Ovary (tissue), 9 donors: ENCODE data around the gene KIAA1217. TPM values are rescaled to one million over a fixed set of nuclear protein-coding genes. Genes with fewer than 3 reads are reported as not detected.

Experiments
- DNase-seq, 5 donors: peaks; one replicate each; pipeline ENCODE4 v3.0.0-alpha.2; 2019 to 2020
- H3K27ac ChIP-seq, 2 donors: fragments of 200-600 bp; one replicate each; pipeline versions ENCODE4 v1.5.1 to v1.8.0; 2019 to 2022
- H3K27me3 ChIP-seq: fragments of 200-600 bp; one replicate; pipeline ENCODE4 v1.8.0; 2022
- H3K36me3 ChIP-seq: fragments of 200-600 bp; sonication (generic); one replicate; pipeline ENCODE4 v1.5.1; 2019
- H3K4me1 ChIP-seq: one replicate; pipeline ENCODE4 v1.8.1; 2013; ENCODE audit warnings: mild to moderate bottlenecking, moderate library complexity; ENCODE audit not compliant: insufficient read depth
- H3K4me3 ChIP-seq: fragments of 200-600 bp; sonication (generic); one replicate; pipeline ENCODE4 v1.5.1; 2017
- H3K9me3 ChIP-seq, 2 donors: fragments of 200-600 bp in 1 of 2; sonication (generic) in 1 of 2; one replicate each; pipeline versions ENCODE4 v1.5.1 to v1.8.1; 2013 to 2019; ENCODE audit warnings: mild to moderate bottlenecking in 1 of 2, moderate library complexity in 1 of 2
- CTCF ChIP-seq, 3 donors: fragments of 450-650 bp in 2 of 3; fragments of 200-600 bp in 1 of 3; IDR thresholded peaks; one replicate each; pipeline versions ENCODE4 v1.5.1 to v1.8.0; 2016 to 2022; ENCODE audit warnings: antibody characterized with exemption in 3 of 3, mild to moderate bottlenecking in 1 of 3
- EP300 ChIP-seq: sonication (generic); formaldehyde crosslinking; IDR thresholded peaks from one replicate; pipeline ENCODE4 v1.6.1; 2017; ENCODE audit warnings: antibody characterized with exemption
- POLR2A ChIP-seq: fragments of 450-650 bp; IDR thresholded peaks from one replicate; pipeline ENCODE4 v1.6.1; 2017; ENCODE audit warnings: antibody characterized with exemption, mild to moderate bottlenecking, moderate library complexity
- WGBS, 3 donors: extraction: QIAGEN DNeasy Blood & Tissue Kit in 1 of 3; methylation state at CpG; one replicate each; pipeline versions ENCODE4 v1.1.5 to v1.1.7; 2013 to 2017; 5-methylcytosine and 5-hydroxymethylcytosine counted together
- intact Hi-C, 4 donors: fragments of 100-400 bp; cut with DNase I; formaldehyde crosslinking; loops; one replicate each; pipeline versions ENCODE4 v1.11.0 to v1.15.1; 2022 to 2023
- polyA plus RNA-seq, 2 donors: library from polyadenylated mRNA; stranded (reverse); fragments of 200-250 nt in 1 of 2; fragments of 350-450 nt in 1 of 2; fragmentation: Illumina TruSeq in 1 of 2; extraction: RNeasy Lipid Tissue Mini Kit (QIAGEN cat#74804) in 1 of 2; gene quantifications; one replicate each; pipeline ENCODE4 v1.2.3, GENCODE V29; 2013 to 2014
- total RNA-seq, 7 donors: library from RNA; depleted of rRNA in 2 of 7; stranded (reverse); fragments of >200 nt in 2 of 7; fragmentation: NEBNext Ultra II Directional in 3 of 7; extraction: Animal tissue kit (Norgen Biotek cat#: 25700) in 3 of 7; gene quantifications; one replicate each; pipeline versions ENCODE4 v1.1.0 to v1.2.4, GENCODE V29; 2016 to 2023
- donor health status: DM: no; HTN: no; CAD: no; lungs with moderate emphysema.
- donor health status: DM: no; HTN: no; CAD: no.
- donor health status: Bipolar disorder and iron deficiency.
- donor health status: DM: yes; HTN: yes; CAD: no.
- donor health status: DM: no; HTN: no; CAD: no.
- donor health status: DM: yes; HTN: yes; CAD: no.

The KIAA1217 gene
- total and polyA plus RNA-seq, 9 donors, result 7.2 to 47.1 (median 23.0) TPM

DNA sequence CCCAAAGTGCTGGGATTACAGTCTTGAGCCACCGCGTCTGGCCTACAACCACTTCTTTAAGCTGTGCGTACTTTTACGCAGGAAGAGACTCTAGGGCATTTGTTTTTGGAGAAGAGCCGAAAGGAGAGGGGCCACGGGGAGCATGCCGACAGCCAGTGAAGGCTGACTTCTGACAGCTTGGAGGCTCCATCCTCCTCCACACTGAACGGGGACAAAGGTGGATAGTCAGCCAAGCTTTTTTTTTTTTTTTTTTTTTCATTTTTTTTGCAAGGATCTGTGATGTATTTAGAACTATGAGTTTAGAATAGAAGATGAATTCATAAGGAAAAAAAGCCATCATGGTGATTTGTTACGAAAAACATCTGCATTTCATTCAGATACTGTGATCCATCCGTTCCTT lies 293.1 kb downstream of the KIAA1217 start:
- 82 to 87% (median 83%) methylated on average over 10 of the region's 10 CpGs for WGBS, 3 donors
- H3K27ac ChIP-seq, result no peak overlapping the region
- intact Hi-C loops, result no loop called here

DNA sequence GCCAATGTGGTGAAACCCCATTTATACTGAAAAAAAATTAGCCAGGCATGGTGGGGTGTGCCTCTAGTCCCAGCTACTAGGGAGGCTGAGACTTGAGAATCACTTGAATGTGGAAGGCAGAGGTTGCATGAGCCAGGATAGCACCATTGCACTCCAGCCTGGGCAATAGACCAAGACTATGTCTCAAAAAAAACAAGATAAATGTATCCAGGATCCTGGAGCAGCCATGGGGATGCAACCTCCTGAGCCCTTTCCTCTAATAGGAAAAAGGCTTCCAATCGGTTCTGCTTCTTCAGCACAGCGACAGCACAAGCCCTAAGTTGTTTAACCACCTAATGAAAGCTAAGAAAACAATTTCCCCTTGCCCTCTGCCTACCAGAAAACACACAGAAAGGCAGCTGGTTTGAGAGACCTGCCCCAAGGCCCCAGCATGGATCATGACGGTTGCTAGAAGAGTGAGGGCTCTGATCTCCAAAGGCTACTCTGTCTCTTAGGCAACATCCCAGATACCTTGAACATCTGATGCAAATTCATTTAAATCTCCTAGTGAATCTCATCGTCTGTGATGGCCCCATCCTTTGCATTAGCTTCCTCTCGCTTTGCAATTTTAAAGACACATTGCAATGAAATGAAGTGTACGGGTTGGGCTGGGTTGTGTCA lies 294.0 kb downstream of the KIAA1217 start:
- no peak for TF ChIP-seq CTCF (IDR thresholded peaks at IDR 0.05)
- TF ChIP-seq EP300, result no peak
- TF ChIP-seq POLR2A, result no peak
- H3K27ac ChIP-seq, result no peak overlapping the region
- 79 to 89% (median 82%) methylated on average over 6 of the region's 6 CpGs for WGBS, 3 donors
- no peak overlapping the region for H3K4me3 ChIP-seq
- no peaks in the 10 kb centered on the region for H3K36me3 ChIP-seq
- DNase-seq, result no peak
- H3K9me3 ChIP-seq, result no peaks in the 10 kb centered on the region
- no peaks in the 10 kb centered on the region for H3K4me1 ChIP-seq
- no peaks in the 10 kb centered on the region for H3K27me3 ChIP-seq
- intact Hi-C loops, result no loop called here

More for the DNA sequence above, 293.1 kb downstream of the KIAA1217 start:
- no peaks in the 10 kb centered on the region for H3K27me3 ChIP-seq
- no peaks in the 10 kb centered on the region for H3K9me3 ChIP-seq
- no peaks in the 10 kb centered on the region for H3K36me3 ChIP-seq
- no peaks in the 10 kb centered on the region for H3K4me1 ChIP-seq
- no peak for TF ChIP-seq POLR2A
- TF ChIP-seq CTCF (IDR thresholded peaks at IDR 0.05), result no peak
- no peak for TF ChIP-seq EP300
- no peak for DNase-seq
- H3K4me3 ChIP-seq, result no peak overlapping the region

DNA sequence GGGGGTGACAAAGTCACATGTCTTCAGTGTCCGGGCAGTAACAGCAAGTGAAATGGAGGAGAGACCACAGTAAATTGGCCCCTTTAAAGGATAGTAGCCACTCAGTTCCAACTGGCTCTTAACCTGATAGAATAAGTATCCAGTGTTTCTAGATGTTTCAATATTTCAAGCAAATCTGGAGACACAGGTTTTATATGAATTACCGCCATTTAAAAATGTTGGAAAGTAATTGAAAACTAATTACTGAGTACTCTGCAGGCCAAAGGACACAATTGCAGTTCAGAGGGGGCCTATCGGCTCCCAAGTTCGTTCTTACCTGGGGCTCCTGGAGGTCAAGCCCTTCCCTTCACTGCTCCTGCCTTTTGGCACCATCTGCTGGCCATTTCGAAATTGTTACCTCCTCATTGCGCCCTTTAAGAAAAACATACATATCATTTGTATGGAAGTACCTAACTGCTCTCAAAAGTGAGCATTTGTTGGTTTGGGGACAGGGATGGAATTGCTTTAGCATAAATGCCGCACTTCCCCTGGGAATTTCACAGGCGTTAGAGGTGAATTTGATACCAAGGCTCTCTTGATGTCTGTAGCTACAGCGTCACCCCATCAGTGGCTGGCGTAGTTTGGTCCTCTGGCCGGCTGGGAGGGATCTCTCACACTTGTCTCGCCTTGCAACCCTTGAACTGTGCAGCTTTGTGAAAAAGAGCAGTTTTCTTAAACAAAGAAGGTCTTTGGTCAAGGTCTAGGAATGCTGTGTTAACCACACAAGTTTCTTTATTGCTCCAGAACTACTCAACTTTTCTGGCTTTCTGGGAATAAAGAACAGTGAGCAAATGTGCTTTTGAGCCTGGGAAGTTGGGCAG lies 294.8 kb downstream of the KIAA1217 start:
- no peaks in the 10 kb centered on the region for H3K27me3 ChIP-seq
- H3K36me3 ChIP-seq, result no peaks in the 10 kb centered on the region
- WGBS, 3 donors, result 53 to 66% (median 63%) methylated on average over 12 of the region's 12 CpGs
- H3K9me3 ChIP-seq, result no peaks in the 10 kb centered on the region
- DNase-seq, result no peak
- H3K27ac ChIP-seq, result no peak overlapping the region
- TF ChIP-seq POLR2A (no peak), CTCF (IDR thresholded peaks at IDR 0.05) (peak in 1 of 3 donors; percentile 40)
- no peaks in the 10 kb centered on the region for H3K4me1 ChIP-seq
- H3K4me3 ChIP-seq, result no peak overlapping the region
- intact Hi-C loops, result no loop called here

- intact Hi-C loops, result no loop called here
- Histone ChIP-seq H3K9me3 (no peaks in the 10 kb centered on the region), H3K4me1 (no peaks in the 10 kb centered on the region), H3K27ac (no peak overlapping the region), H3K36me3 (no peaks in the 10 kb centered on the region), H3K27me3 (no peaks in the 10 kb centered on the region), H3K4me3 (no peak overlapping the region)
- no peak for TF ChIP-seq EP300
- TF ChIP-seq POLR2A, result no peak
- TF ChIP-seq CTCF (IDR thresholded peaks at IDR 0.05), result no peak
- no peak for DNase-seq
- WGBS, 3 donors, result 83 to 92% (median 87%) methylated on average over 7 of the region's 7 CpGs
Measured at GRCh38 chr10:24505759-24506158, 296.8 kb downstream of the KIAA1217 start.
